ENCODE data around the gene CCDC14.
"Not testable (repeated sequence)": the region's sequence is repeated elsewhere in the genome, so short reads cannot be mapped to it uniquely, and the experiment has no call there.

Gene CCDC14

DNA sequence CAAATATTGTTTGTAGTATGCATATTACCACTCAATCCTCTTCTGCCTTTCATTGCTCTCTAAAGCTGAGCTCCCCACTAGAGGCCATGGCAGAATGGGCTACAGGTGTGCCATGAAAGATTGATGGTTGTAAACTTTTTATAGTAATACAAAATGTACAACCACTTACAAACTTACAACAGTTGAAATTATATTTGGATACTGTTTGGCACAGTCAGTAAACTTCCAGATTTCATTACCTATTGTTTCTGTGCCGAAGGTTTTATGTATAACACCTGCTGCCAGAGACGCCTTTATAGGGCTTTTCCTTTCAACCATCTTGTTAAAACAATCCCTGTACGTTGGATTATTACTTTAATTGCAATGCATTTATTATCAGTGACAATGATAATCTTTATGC is 23.9 kb upstream of the CCDC14 start:
- Histone ChIP-seq H3K36me3 (ENCODE audit: control insufficient read depth, low read length) (no peaks in the 10 kb centered on the region), H3K27ac (ENCODE audit: low read depth, low read length) (no peak overlapping the region), H3K4me3 (ENCODE audit: low read length) (no peak overlapping the region), H3K9me2 (replicated peaks; ENCODE audit: control insufficient read depth, low read length) (no peaks in the 10 kb centered on the region), H3K9me3 (ENCODE audit: control insufficient read depth, insufficient read depth, low read length) (no peaks in the 10 kb centered on the region), H3K4me1 (ENCODE audit: control insufficient read depth, low read length) (no peaks in the 10 kb centered on the region), H3K27me3 (ENCODE audit: control insufficient read depth, low read length) (peaks cover 36% of the 10 kb centered on the region), H3F3A (ENCODE audit: control insufficient read depth, insufficient read depth) (no peaks in the 10 kb centered on the region), H4K20me1 (ENCODE audit: control insufficient read depth, insufficient read depth, low read depth, low read length) (no peaks in the 10 kb centered on the region), H3K79me2 (ENCODE audit: control insufficient read depth, low read length) (no peaks in the 10 kb centered on the region), H3K4me2 (ENCODE audit: low read length) (no peak overlapping the region)
- TF ChIP-seq EZH2phosphoT487 (IDR thresholded peaks at IDR 0.05; ENCODE audit: borderline replicate concordance, low read length) (no peak), CTCF (IDR thresholded peaks at IDR 0.05; ENCODE audit: low read depth, low read length, poor library complexity, severe bottlenecking) (no peak)

DNA sequence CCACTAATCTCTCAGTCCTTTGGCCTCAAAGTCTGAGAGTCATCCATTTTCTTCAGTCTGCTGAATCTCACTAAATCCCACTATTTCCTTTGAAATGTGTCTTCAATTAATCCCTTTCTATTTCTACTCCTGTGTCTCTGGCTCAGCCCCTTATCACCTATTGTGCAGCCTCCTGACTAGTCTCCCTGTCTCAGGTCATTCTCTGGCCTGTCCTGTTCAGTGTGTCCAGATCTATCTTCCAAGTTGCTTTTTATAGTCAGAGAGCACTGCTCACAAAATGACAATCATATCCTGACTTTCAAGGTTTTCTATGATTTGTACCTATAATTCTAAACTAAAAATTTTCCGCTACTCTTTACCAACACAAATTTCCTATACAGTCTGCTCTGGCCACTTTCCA is 23.3 kb upstream of the CCDC14 start:
- no peaks in the 10 kb centered on the region for H3K79me2 ChIP-seq (ENCODE audit: control insufficient read depth, low read length)
- no peak overlapping the region for H3K4me2 ChIP-seq (ENCODE audit: low read length)
- H3K36me3 ChIP-seq (ENCODE audit: control insufficient read depth, low read length) = no peaks in the 10 kb centered on the region
- H3F3A ChIP-seq (ENCODE audit: control insufficient read depth, insufficient read depth) = no peaks in the 10 kb centered on the region
- no peak for TF ChIP-seq CTCF (IDR thresholded peaks at IDR 0.05; ENCODE audit: low read depth, low read length, poor library complexity, severe bottlenecking)
- TF ChIP-seq EZH2phosphoT487 (IDR thresholded peaks at IDR 0.05; ENCODE audit: borderline replicate concordance, low read length) = no peak
- H4K20me1 ChIP-seq (ENCODE audit: control insufficient read depth, insufficient read depth, low read depth, low read length) = no peaks in the 10 kb centered on the region
- no peak overlapping the region for H3K27ac ChIP-seq (ENCODE audit: low read depth, low read length)
- H3K4me3 ChIP-seq (ENCODE audit: low read length) = no peak overlapping the region
- peaks cover 35% of the 10 kb centered on the region for H3K27me3 ChIP-seq (ENCODE audit: control insufficient read depth, low read length)
- no peaks in the 10 kb centered on the region for H3K9me3 ChIP-seq (ENCODE audit: control insufficient read depth, insufficient read depth, low read length)
- H3K9me2 ChIP-seq (replicated peaks; ENCODE audit: control insufficient read depth, low read length) = no peaks in the 10 kb centered on the region
- H3K4me1 ChIP-seq (ENCODE audit: control insufficient read depth, low read length) = no peaks in the 10 kb centered on the region

- H3K36me3 ChIP-seq (ENCODE audit: control insufficient read depth, low read length); H3K9me2 ChIP-seq (replicated peaks; ENCODE audit: control insufficient read depth, low read length); H3K9me3 ChIP-seq (ENCODE audit: control insufficient read depth, insufficient read depth, low read length); H3K4me3 ChIP-seq (ENCODE audit: low read length); H3F3A ChIP-seq (ENCODE audit: control insufficient read depth, insufficient read depth); H3K27ac ChIP-seq (ENCODE audit: low read depth, low read length); H3K4me1 ChIP-seq (ENCODE audit: control insufficient read depth, low read length); H3K79me2 ChIP-seq (ENCODE audit: control insufficient read depth, low read length); H3K4me2 ChIP-seq (ENCODE audit: low read length); H4K20me1 ChIP-seq (ENCODE audit: control insufficient read depth, insufficient read depth, low read depth, low read length): not testable (repeated sequence)
- peaks cover 20% of the 10 kb centered on the region for H3K27me3 ChIP-seq (ENCODE audit: control insufficient read depth, low read length)
These were observed 20.3 kb upstream of the CCDC14 start for GRCh38 chr3:123981317-123981716.

DNA sequence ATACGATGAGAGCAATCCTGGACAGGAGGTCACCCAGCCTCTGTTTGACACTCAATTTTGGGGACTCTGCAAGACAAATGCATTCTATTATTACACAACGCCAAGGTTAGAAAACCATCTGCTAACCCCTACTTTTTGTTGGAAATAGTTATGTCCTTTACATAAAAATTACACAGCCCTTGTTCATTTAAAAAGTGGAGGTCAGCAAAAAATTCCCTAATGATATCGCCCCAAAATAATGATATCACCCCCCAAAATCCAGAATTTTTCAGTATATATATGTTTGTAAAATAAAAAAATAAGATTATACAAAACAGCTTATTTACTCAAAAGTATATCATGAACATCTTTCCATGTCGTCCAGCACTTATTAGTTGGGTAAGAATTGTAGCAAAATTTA is 19.5 kb upstream of the CCDC14 start:
- Histone ChIP-seq H3K27me3 (ENCODE audit: control insufficient read depth, low read length) (peaks cover 20% of the 10 kb centered on the region), H3K27ac (ENCODE audit: low read depth, low read length) (no peak overlapping the region), H3K9me2 (replicated peaks; ENCODE audit: control insufficient read depth, low read length) (no peaks in the 10 kb centered on the region), H3K4me3 (ENCODE audit: low read length) (no peak overlapping the region), H3K9me3 (ENCODE audit: control insufficient read depth, insufficient read depth, low read length) (no peaks in the 10 kb centered on the region), H3K4me2 (ENCODE audit: low read length) (no peak overlapping the region), H3K36me3 (ENCODE audit: control insufficient read depth, low read length) (no peaks in the 10 kb centered on the region), H3K79me2 (ENCODE audit: control insufficient read depth, low read length) (no peaks in the 10 kb centered on the region), H3K4me1 (ENCODE audit: control insufficient read depth, low read length) (no peaks in the 10 kb centered on the region), H4K20me1 (ENCODE audit: control insufficient read depth, insufficient read depth, low read depth, low read length) (no peaks in the 10 kb centered on the region), H3F3A (ENCODE audit: control insufficient read depth, insufficient read depth) (no peaks in the 10 kb centered on the region)
- TF ChIP-seq CTCF (IDR thresholded peaks at IDR 0.05; ENCODE audit: low read depth, low read length, poor library complexity, severe bottlenecking) = no peak
- TF ChIP-seq EZH2phosphoT487 (IDR thresholded peaks at IDR 0.05; ENCODE audit: borderline replicate concordance, low read length) = no peak

All from DOHH2 (cell line).